Testis (tissue), 2 donors: Measurements from ENCODE around the gene SEMA3G.

Experiments used
- CTCF ChIP-seq, 3 experiments: fragments of 450-650 bp in 2 of 3; fragments of 200-600 bp in 1 of 3; sonication (generic) in 1 of 3; IDR thresholded peaks; one replicate each; pipeline ENCODE4 v1.5.1; 2016 to 2019; ENCODE audit warnings: antibody characterized with exemption in 3 of 3, mild to moderate bottlenecking in 2 of 3, moderate library complexity in 1 of 3
- POLR2A ChIP-seq: fragments of 450-650 bp; IDR thresholded peaks from one replicate; pipeline ENCODE4 v1.6.1; 2017; ENCODE audit warnings: antibody characterized with exemption, mild to moderate bottlenecking, moderate library complexity

GRCh38 chr3:52423173-52423572 lies 21.7 kb downstream of the SEMA3G start:
- no peak for TF ChIP-seq POLR2A
- TF ChIP-seq CTCF (IDR thresholded peaks at IDR 0.05), result no peak
